OCI-LY1 (cell line): ENCODE results near the gene CMIP.

Experiments used
- H2AFZ ChIP-seq: fragments of 200-600 bp; sonication (generic), shearing (Covaris generic); 2 replicates; pipeline ENCODE4 v1.6.0; 2014; ENCODE audit warnings: antibody characterized with exemption, mild to moderate bottlenecking, low read length
- H3F3A ChIP-seq: fragments of 200-600 bp; sonication (generic), shearing (Covaris generic); 2 replicates; pipeline ENCODE4 v1.6.0; 2014; ENCODE audit warnings: mild to moderate bottlenecking, antibody characterized with exemption, low read length, moderate library complexity; ENCODE audit not compliant: insufficient read depth
- H3K27ac ChIP-seq: fragments of 200-600 bp; sonication (generic); 2 replicates; pipeline ENCODE4 v1.5.1; 2014; ENCODE audit warnings: low read length, mixed run types, mild to moderate bottlenecking, low read depth; ENCODE audit not compliant: poor library complexity, severe bottlenecking
- H3K27me3 ChIP-seq: fragments of 200-600 bp; sonication (generic); 2 replicates; pipeline ENCODE4 v1.6.0; 2014; ENCODE audit warnings: antibody characterized with exemption, mild to moderate bottlenecking, low read length, moderate library complexity; ENCODE audit not compliant: insufficient read depth
- H3K36me3 ChIP-seq: fragments of 200-600 bp; sonication (generic); 2 replicates; pipeline ENCODE4 v1.6.1; 2014; ENCODE audit warnings: mild to moderate bottlenecking, antibody characterized with exemption, low read length, moderate library complexity, mixed read lengths; ENCODE audit not compliant: insufficient read depth
- H3K4me1 ChIP-seq: fragments of 200-600 bp; sonication (generic); 2 replicates; pipeline ENCODE4 v1.5.1; 2014; ENCODE audit warnings: mild to moderate bottlenecking, low read length, moderate library complexity; ENCODE audit not compliant: insufficient read depth, severe bottlenecking
- H3K4me2 ChIP-seq: fragments of 200-600 bp; sonication (generic), shearing (Covaris generic); 2 replicates; pipeline ENCODE4 v1.6.1; 2014; ENCODE audit warnings: low read length
- H3K4me3 ChIP-seq: fragments of 200-600 bp; sonication (generic); 2 replicates; pipeline ENCODE4 v1.5.1; 2014; ENCODE audit warnings: low read length, low read depth, mild to moderate bottlenecking, mixed read lengths; ENCODE audit not compliant: poor library complexity, severe bottlenecking
- H3K79me2 ChIP-seq: fragments of 200-600 bp; shearing (Covaris generic); 2 replicates; pipeline ENCODE4 v1.6.1; 2016; ENCODE audit warnings: mixed run types, low read length, mixed read lengths; ENCODE audit not compliant: insufficient read depth
- H3K9ac ChIP-seq: fragments of 200-600 bp; sonication (generic), shearing (Covaris generic); 2 replicates; pipeline ENCODE4 v1.6.1; 2014; ENCODE audit warnings: mild to moderate bottlenecking, low read length, mixed read lengths
- H3K9me2 ChIP-seq: fragments of 200-600 bp; sonication (generic), shearing (Covaris generic); 2 replicates; pipeline ENCODE4 v1.6.1; 2014; ENCODE audit warnings: low read depth, mild to moderate bottlenecking, low read length, mixed read lengths
- H3K9me3 ChIP-seq: fragments of 200-600 bp; shearing (Covaris generic); 2 replicates; pipeline ENCODE4 v1.6.1; 2014; ENCODE audit warnings: low read length, mixed read lengths
- H4K20me1 ChIP-seq: fragments of 200-600 bp; sonication (generic), shearing (Covaris generic); 2 replicates; pipeline ENCODE4 v1.6.0; 2016; ENCODE audit warnings: mild to moderate bottlenecking, low read length; ENCODE audit not compliant: insufficient read depth
- CTCF ChIP-seq: fragments of 200-600 bp; sonication (generic), shearing (Covaris generic); IDR thresholded peaks from 2 replicates; pipeline ENCODE4 v1.5.1; 2017; ENCODE audit warnings: mild to moderate bottlenecking, antibody characterized with exemption, low read length, moderate library complexity, mixed read lengths
- EZH2 ChIP-seq: fragments of 200-600 bp; sonication (generic), shearing (Covaris generic); IDR thresholded peaks from 2 replicates; pipeline ENCODE4 v1.8.0; 2017; ENCODE audit warnings: borderline replicate concordance, mixed run types, mild to moderate bottlenecking, antibody characterized with exemption, low read length, moderate library complexity, mixed read lengths

The CMIP gene

DNA sequence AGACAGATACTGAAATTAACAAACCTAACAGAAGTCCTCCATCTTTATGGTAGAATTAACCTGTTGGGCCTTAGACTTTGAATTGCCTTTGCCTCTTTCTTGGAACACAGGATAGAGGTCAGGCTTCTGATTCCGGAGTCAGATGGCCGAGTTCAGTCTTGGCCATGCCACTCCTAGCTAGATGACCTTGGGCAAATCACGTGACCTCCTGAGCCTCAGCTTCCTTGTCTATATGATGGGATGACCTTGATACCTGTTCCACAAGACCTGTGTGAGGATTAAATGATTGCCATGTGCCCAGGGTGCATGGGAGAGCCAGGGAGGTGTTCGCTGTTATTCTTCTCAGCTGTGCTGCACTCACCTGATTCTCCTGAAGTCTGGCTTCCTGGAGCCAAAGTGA lies 161.4 kb downstream of the CMIP start:
- TF ChIP-seq CTCF, result no peak
- no peak for TF ChIP-seq EZH2
- Histone ChIP-seq H3K27ac (no peak overlapping the region), H2AFZ (no peak overlapping the region), H3K4me1 (peaks cover 22% of the 10 kb centered on the region), H3K4me2 (no peak overlapping the region), H3K4me3 (no peak overlapping the region), H3K79me2 (peaks cover 3% of the 10 kb centered on the region; the same call in 1 of the 2 replicates), H3F3A (no peaks in the 10 kb centered on the region), H3K9me3 (no peaks in the 10 kb centered on the region), H3K9ac (no peak overlapping the region), H3K36me3 (peaks cover 16% of the 10 kb centered on the region; the same call in 1 of the 2 replicates), H3K9me2 (no peaks in the 10 kb centered on the region), H4K20me1 (no peaks in the 10 kb centered on the region), H3K27me3 (no peaks in the 10 kb centered on the region)

GRCh38 chr16:81607006-81607405 lies 162.4 kb downstream of the CMIP start:
- no peaks in the 10 kb centered on the region for H3K27me3 ChIP-seq
- no peak overlapping the region for H3K4me2 ChIP-seq
- H4K20me1 ChIP-seq, result no peaks in the 10 kb centered on the region
- no peak overlapping the region for H3K9ac ChIP-seq
- H3K4me1 ChIP-seq, result peaks cover 22% of the 10 kb centered on the region
- TF ChIP-seq CTCF (no peak), EZH2 (no peak)
- H3K79me2 ChIP-seq, result peaks cover 3% of the 10 kb centered on the region; the same call in 1 of the 2 replicates
- H3K4me3 ChIP-seq, result no peak overlapping the region
- no peaks in the 10 kb centered on the region for H3K9me2 ChIP-seq
- H3K36me3 ChIP-seq, result peaks cover 16% of the 10 kb centered on the region; the same call in 1 of the 2 replicates
- H3F3A ChIP-seq, result no peaks in the 10 kb centered on the region
- H3K9me3 ChIP-seq, result no peaks in the 10 kb centered on the region
- no peak overlapping the region for H3K27ac ChIP-seq
- H2AFZ ChIP-seq, result no peak overlapping the region

DNA sequence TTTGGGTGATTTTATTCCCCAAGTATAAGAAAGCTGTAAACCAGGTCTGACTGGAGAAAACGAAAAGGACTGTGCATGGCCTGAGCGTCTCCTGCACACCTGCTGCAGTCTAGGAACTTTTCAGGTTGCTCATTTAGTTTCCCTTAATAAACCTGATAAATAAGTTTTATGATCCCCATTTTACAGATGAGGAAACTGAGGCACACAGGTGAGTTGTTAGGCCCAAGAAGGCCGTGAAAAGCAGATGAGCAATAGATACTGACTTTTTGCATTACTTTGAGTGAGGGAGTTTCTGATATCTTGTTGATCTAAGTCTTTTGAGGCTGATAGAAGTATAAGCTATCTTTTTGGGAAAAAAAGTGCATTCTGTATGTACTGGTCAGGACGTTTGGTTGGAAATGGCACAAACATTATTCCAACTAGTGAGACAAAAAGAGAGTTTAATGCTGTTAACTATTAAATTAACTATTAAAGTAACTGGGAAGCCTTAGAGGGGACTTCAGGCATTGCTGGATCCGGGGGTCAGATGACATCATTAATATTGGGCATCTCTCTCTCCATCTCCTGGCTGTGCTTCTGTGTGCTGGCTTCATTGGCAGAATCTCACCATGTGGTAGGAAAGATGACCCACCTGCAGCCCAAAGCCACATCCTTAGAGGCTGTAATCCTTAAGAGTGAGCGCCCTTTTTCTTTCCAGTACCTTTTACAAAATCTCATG lies 163.4 kb downstream of the CMIP start:
- Histone ChIP-seq H2AFZ (no peak overlapping the region), H3K27me3 (no peaks in the 10 kb centered on the region), H3K27ac (no peak overlapping the region), H3K36me3 (peaks cover 19% of the 10 kb centered on the region; the same call in 1 of the 2 replicates), H3K4me2 (no peak overlapping the region), H3K9ac (no peak overlapping the region), H3K4me3 (no peak overlapping the region), H3K4me1 (peaks cover 22% of the 10 kb centered on the region), H3F3A (no peaks in the 10 kb centered on the region), H3K9me3 (no peaks in the 10 kb centered on the region), H3K9me2 (no peaks in the 10 kb centered on the region), H4K20me1 (no peaks in the 10 kb centered on the region), H3K79me2 (peaks cover 3% of the 10 kb centered on the region; the same call in 1 of the 2 replicates)
- TF ChIP-seq EZH2 (no peak), CTCF (no peak)
